HEK293 (cell line): Measurements from ENCODE around the gene CAV2.

Source experiments
- CTCF ChIA-PET: fragments of 350-600 bp; formaldehyde crosslinking; extraction: SDS; loops from one replicate; lab custom pipeline; 2021; ENCODE audit warnings: antibody characterized with exemption; lab: Yijun Ruan, JAX
- POLR2A ChIA-PET: fragments of 300-600 bp; formaldehyde crosslinking; extraction: SDS; loops from one replicate; lab custom pipeline; 2020; ENCODE audit warnings: antibody characterized with exemption, inconsistent platforms; lab: Yijun Ruan, JAX
- H3K27ac ChIP-seq: fragments of 200-500 bp; sonication (Bioruptor generic); 2 replicates; pipeline ENCODE4 v1.5.1; 2014; ENCODE audit warnings: low read depth, low read length, control low read depth, inconsistent platforms; ENCODE audit errors: extremely low read depth
- H3K36me3 ChIP-seq, 2 experiments: fragments of 200-500 bp in 1 of 2; sonication (Bioruptor generic) in 1 of 2; 1 replicate in 1 of 2; 2 replicates in 1 of 2; pipeline ENCODE4 v1.5.1; 2014 to 2017; ENCODE audit warnings: inconsistent platforms in 2 of 2, low read length in 2 of 2; ENCODE audit not compliant: control insufficient read depth in 2 of 2, insufficient read depth in 1 of 2
- H3K4me1 ChIP-seq: fragments of 200-500 bp; sonication (Bioruptor generic); 2 replicates; pipeline ENCODE4 v1.5.1; 2014; ENCODE audit warnings: mild to moderate bottlenecking, low read length, inconsistent platforms; ENCODE audit not compliant: control insufficient read depth, insufficient read depth
- H3K4me3 ChIP-seq: 2 replicates; pipeline ENCODE4 v1.5.1; 2011; ENCODE audit warnings: low read depth, mild to moderate bottlenecking, control low read depth, low read length, moderate library complexity
- H3K9me3 ChIP-seq: fragments of 200-500 bp; sonication (Bioruptor generic); 2 replicates; pipeline ENCODE4 v1.5.1; 2014; ENCODE audit warnings: low read depth, low read length, inconsistent platforms; ENCODE audit not compliant: control insufficient read depth, insufficient read depth
- GLI2 ChIP-seq: fragments of 450-650 bp; formaldehyde crosslinking; IDR thresholded peaks from 2 replicates; pipeline ENCODE4; 2017; ENCODE audit warnings: missing biosample characterization, missing genetic modification characterization, low read depth, borderline replicate concordance
- PRDM1 ChIP-seq: fragments of 450-650 bp; formaldehyde crosslinking; IDR thresholded peaks from 2 replicates; pipeline ENCODE4; 2016; ENCODE audit warnings: missing biosample characterization, missing genetic modification characterization
- PRDM6 ChIP-seq: fragments of 450-650 bp; formaldehyde crosslinking; IDR thresholded peaks from 2 replicates; pipeline ENCODE4 v1.5.1; 2017; ENCODE audit warnings: missing biosample characterization, missing genetic modification characterization
- TRIM28 ChIP-seq: IDR thresholded peaks from 2 replicates; pipeline ENCODE4 v1.6.1; 2011; ENCODE audit warnings: low read length, control low read depth, borderline replicate concordance
- ZBTB20 ChIP-seq: fragments of 450-650 bp; formaldehyde crosslinking; IDR thresholded peaks from 2 replicates; pipeline ENCODE4 v1.5.1; 2016; ENCODE audit warnings: missing biosample characterization, missing genetic modification characterization
- ZFP69B ChIP-seq: fragments of 450-650 bp; formaldehyde crosslinking; IDR thresholded peaks from 2 replicates; pipeline ENCODE4 v1.5.1; 2016; ENCODE audit warnings: missing biosample characterization, missing genetic modification characterization
- ZNF138 ChIP-seq: fragments of 450-650 bp; formaldehyde crosslinking; IDR thresholded peaks from 2 replicates; pipeline ENCODE4 v1.5.1; 2016; ENCODE audit warnings: missing biosample characterization, missing genetic modification characterization, borderline replicate concordance
- ZNF155 ChIP-seq: fragments of 450-650 bp; formaldehyde crosslinking; IDR thresholded peaks from 2 replicates; pipeline ENCODE4 v1.5.1; 2016; ENCODE audit warnings: missing biosample characterization, missing genetic modification characterization
- ZNF274 ChIP-seq, 2 experiments: fragments of 200-500 bp in 1 of 2; fragments of 450-650 bp in 1 of 2; sonication (Bioruptor generic) in 1 of 2; formaldehyde crosslinking in 1 of 2; IDR thresholded peaks; 2 replicates each; pipeline versions ENCODE4 v1.5.1 to v1.6.1; 2014 to 2016; ENCODE audit warnings: borderline replicate concordance in 1 of 2, inconsistent platforms in 1 of 2, low read length in 1 of 2, missing biosample characterization in 1 of 2, missing genetic modification characterization in 1 of 2
- ZNF280C ChIP-seq: fragments of 450-650 bp; formaldehyde crosslinking; IDR thresholded peaks from 2 replicates; pipeline ENCODE4 v1.5.1; 2016; ENCODE audit warnings: missing biosample characterization, missing genetic modification characterization
- ZNF292 ChIP-seq: fragments of 450-650 bp; formaldehyde crosslinking; IDR thresholded peaks from 2 replicates; pipeline ENCODE4 v1.5.1; 2016; ENCODE audit warnings: low read depth, missing biosample characterization, missing genetic modification characterization, borderline replicate concordance
- ZNF341 ChIP-seq: fragments of 450-650 bp; formaldehyde crosslinking; IDR thresholded peaks from 2 replicates; pipeline ENCODE4; 2016; ENCODE audit warnings: low read depth, missing biosample characterization, missing genetic modification characterization
- ZNF423 ChIP-seq: fragments of 450-650 bp; formaldehyde crosslinking; IDR thresholded peaks from 2 replicates; pipeline ENCODE4 v1.5.1; 2016; ENCODE audit warnings: missing biosample characterization, missing genetic modification characterization
- ZNF544 ChIP-seq: fragments of 450-650 bp; formaldehyde crosslinking; IDR thresholded peaks from 2 replicates; pipeline ENCODE4 v1.5.0; 2017; ENCODE audit warnings: missing biosample characterization, missing genetic modification characterization
- ZNF555 ChIP-seq: fragments of 450-650 bp; formaldehyde crosslinking; conservative IDR thresholded peaks from 2 replicates; pipeline ENCODE4 v1.5.1; 2017; ENCODE audit warnings: missing biosample characterization, mild to moderate bottlenecking, missing genetic modification characterization, inconsistent platforms
- ZNF596 ChIP-seq: fragments of 450-650 bp; IDR thresholded peaks from 2 replicates; pipeline ENCODE4 v1.5.0; 2018; ENCODE audit warnings: missing biosample characterization, mild to moderate bottlenecking, missing genetic modification characterization, moderate library complexity
- ZNF623 ChIP-seq: fragments of 450-650 bp; formaldehyde crosslinking; IDR thresholded peaks from 2 replicates; pipeline ENCODE4 v1.5.1; 2016; ENCODE audit warnings: missing biosample characterization, missing genetic modification characterization
- ZNF658 ChIP-seq: fragments of 450-650 bp; formaldehyde crosslinking; IDR thresholded peaks from 2 replicates; pipeline ENCODE4; 2016; ENCODE audit warnings: missing biosample characterization, missing genetic modification characterization
- ZNF776 ChIP-seq: fragments of 450-650 bp; formaldehyde crosslinking; IDR thresholded peaks from 2 replicates; pipeline ENCODE4 v1.5.0; 2017; ENCODE audit warnings: missing biosample characterization, missing genetic modification characterization, borderline replicate concordance
- ZNF792 ChIP-seq: fragments of 450-650 bp; formaldehyde crosslinking; IDR thresholded peaks from 2 replicates; pipeline ENCODE4 v1.5.1; 2016; ENCODE audit warnings: missing biosample characterization, missing genetic modification characterization
- ZNF830 ChIP-seq: fragments of 450-650 bp; IDR thresholded peaks from 2 replicates; pipeline ENCODE4 v1.5.0; 2018; ENCODE audit warnings: missing biosample characterization, missing genetic modification characterization, low read depth, mild to moderate bottlenecking, moderate library complexity
- TF ChIP-seq, protein P1 (sequence below): fragments of 450-650 bp; formaldehyde crosslinking; IDR thresholded peaks from 2 replicates; pipeline ENCODE4 v1.5.1; 2016; ENCODE audit warnings: missing biosample characterization, missing genetic modification characterization
- TF ChIP-seq, protein P2 (sequence below): fragments of 450-650 bp; IDR thresholded peaks from 2 replicates; pipeline ENCODE4 v1.5.1; 2018; ENCODE audit warnings: missing biosample characterization, mild to moderate bottlenecking, missing genetic modification characterization

The CAV2 gene

DNA sequence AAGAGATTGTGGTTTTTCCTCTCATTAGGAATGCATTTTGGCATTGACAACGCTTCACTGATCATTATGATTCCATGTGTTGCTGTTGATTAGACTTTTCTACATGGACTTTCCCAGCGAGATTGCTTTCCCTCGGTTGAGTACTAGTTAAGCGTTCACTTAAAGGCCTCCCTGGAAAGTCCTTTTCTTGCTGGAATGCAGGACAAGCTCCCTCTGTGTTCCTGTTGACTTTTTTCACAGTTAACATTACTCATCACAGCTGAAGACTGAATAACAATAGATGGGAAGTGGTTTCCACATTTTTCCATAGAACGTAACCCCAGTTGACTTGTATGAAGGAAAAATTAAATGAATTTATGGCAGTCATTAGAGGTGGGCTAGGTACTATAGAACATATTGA lies 22.7 kb downstream of the CAV2 start:
- POLR2A ChIA-PET, result no interaction called here

GRCh38 chr7:116524221-116524608 lies 24.7 kb downstream of the CAV2 start:
- Histone ChIP-seq H3K4me3 (peak overlapping the region; percentile 59), H3K9me3 (no peaks in the 10 kb centered on the region), H3K27ac (peak overlapping the region; percentile 33; the same call in 1 of the 2 replicates), H3K4me1 (0 out of 2 replicates have a peak, but pooled peaks cover 4% of the 10 kb centered on the region), H3K36me3 (no peaks in the 10 kb centered on the region)
- POLR2A ChIA-PET, result no interaction called here
- CTCF ChIA-PET, result interaction anchor here (0.5 to 1.0 kb wide), 4 partner anchors 14 to 294 kb away, joined by 3 to 5 read pairs (median 4); no protein-coding TSS in a partner anchor
- TF ChIP-seq ZNF776 (tag by site-specific recombination) (no peak), ZBTB20 (tag by site-specific recombination) (peak; percentile 76)

More for the DNA sequence above, 22.7 kb downstream of the CAV2 start:
- TF ChIP-seq ZNF792 (tag by site-specific recombination) (no peak), ZNF292 (tag by site-specific recombination) (no peak), PRDM6 (tag by site-specific recombination) (peak; percentile 59), ZNF274 (IDR thresholded peaks at IDR 0.05; ENCODE audit: low read length) (no peak), ZNF274 (tag by site-specific recombination; IDR thresholded peaks at IDR 0.05; ENCODE audit: borderline replicate concordance) (no peak), ZNF555 (tag by site-specific recombination) (no peak), PRDM1 (tag by site-specific recombination) (peak; percentile 70), ZNF596 (tag by site-specific recombination) (no peak), ZNF138 (tag by site-specific recombination) (no peak), TRIM28 (no peak), ZNF544 (no peak), GLI2 (no peak)
- TF ChIP-seq, protein P1, sequence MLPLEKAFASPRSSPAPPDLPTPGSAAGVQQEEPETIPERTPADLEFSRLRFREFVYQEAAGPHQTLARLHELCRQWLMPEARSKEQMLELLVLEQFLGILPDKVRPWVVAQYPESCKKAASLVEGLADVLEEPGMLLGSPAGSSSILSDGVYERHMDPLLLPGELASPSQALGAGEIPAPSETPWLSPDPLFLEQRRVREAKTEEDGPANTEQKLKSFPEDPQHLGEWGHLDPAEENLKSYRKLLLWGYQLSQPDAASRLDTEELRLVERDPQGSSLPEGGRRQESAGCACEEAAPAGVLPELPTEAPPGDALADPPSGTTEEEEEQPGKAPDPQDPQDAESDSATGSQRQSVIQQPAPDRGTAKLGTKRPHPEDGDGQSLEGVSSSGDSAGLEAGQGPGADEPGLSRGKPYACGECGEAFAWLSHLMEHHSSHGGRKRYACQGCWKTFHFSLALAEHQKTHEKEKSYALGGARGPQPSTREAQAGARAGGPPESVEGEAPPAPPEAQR (tag by site-specific recombination), result no peak
- Histone ChIP-seq H3K9me3 (no peaks in the 10 kb centered on the region), H3K4me1 (no peaks in the 10 kb centered on the region), H3K36me3 (no peaks in the 10 kb centered on the region), H3K27ac (no peak overlapping the region), H3K4me3 (no peak overlapping the region)
- CTCF ChIA-PET, result interaction anchor here (0.7 to 0.9 kb wide), 2 partner anchors 249 to 258 kb away, joined by 3 to 5 read pairs; no protein-coding TSS in a partner anchor

- H3K4me1 ChIP-seq, result 0 out of 2 replicates have a peak, but pooled peaks cover 4% of the 10 kb centered on the region
- ChIA-PET CTCF (interaction anchor here (0.5 to 2.1 kb wide), 6 partner anchors 14 to 266 kb away, joined by 3 to 36 read pairs (median 4); no protein-coding TSS in a partner anchor), POLR2A (interaction anchor here (1.3 to 2.0 kb wide), 4 partner anchors 9 to 44 kb away, joined by 3 to 8 read pairs (median 4); partner anchors contain the start of gene CAV2)
- peak within 1 kb of the TSS; percentile 93 for H3K27ac ChIP-seq
- H3K4me3 ChIP-seq, result peak within 1 kb of the TSS; percentile 59
- H3K36me3 ChIP-seq, result no peaks in the 10 kb centered on the region
- no peaks in the 10 kb centered on the region for H3K9me3 ChIP-seq
- no peak for TF ChIP-seq GLI2
- no peak for TF ChIP-seq ZNF658 (tag by site-specific recombination)
- peak; percentile 93 for TF ChIP-seq ZNF341 (tag by site-specific recombination)
- TF ChIP-seq ZNF155 (tag by site-specific recombination), result no peak
- TF ChIP-seq ZNF423 (tag by site-specific recombination), result peak; percentile 95
- TF ChIP-seq ZFP69B (tag by site-specific recombination), result 0 out of 2 replicates have a peak, but pooled peaks have one; percentile 8
- no peak for TF ChIP-seq ZNF280C (tag by site-specific recombination)
- TF ChIP-seq ZNF623 (tag by site-specific recombination), result no peak
- TF ChIP-seq, protein P2, sequence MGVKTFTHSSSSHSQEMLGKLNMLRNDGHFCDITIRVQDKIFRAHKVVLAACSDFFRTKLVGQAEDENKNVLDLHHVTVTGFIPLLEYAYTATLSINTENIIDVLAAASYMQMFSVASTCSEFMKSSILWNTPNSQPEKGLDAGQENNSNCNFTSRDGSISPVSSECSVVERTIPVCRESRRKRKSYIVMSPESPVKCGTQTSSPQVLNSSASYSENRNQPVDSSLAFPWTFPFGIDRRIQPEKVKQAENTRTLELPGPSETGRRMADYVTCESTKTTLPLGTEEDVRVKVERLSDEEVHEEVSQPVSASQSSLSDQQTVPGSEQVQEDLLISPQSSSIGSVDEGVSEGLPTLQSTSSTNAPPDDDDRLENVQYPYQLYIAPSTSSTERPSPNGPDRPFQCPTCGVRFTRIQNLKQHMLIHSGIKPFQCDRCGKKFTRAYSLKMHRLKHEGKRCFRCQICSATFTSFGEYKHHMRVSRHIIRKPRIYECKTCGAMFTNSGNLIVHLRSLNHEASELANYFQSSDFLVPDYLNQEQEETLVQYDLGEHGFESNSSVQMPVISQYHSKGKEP (tag by site-specific recombination), result peak; percentile 73; the same call in 1 of the 2 replicates
- TF ChIP-seq ZNF830 (tag by site-specific recombination), result no peak
Observed at GRCh38 chr7:116524609-116525297, 25.2 kb downstream of the CAV2 start, which contains the start of gene CAV1. TSS of gene CAV1 (plus strand) at chr7:116525036. CDS start at chr7:116525063, 27 bp downstream.
